DMS53 treated with DMSO at 0.1 percent for 48 hours (cell line): Measurements from ENCODE around the gene KLF7.

Source experiments
- DNase-seq: peaks from one replicate; lab custom pipeline; 2025; ENCODE audit not compliant: unreplicated experiment; lab: John Stamatoyannopoulos, UW

Gene KLF7

GRCh38 chr2:207035875-207036274, 129.9 kb downstream of the KLF7 start:
- DNase-seq, result no peak

GRCh38 chr2:207032490-207032889, 133.3 kb downstream of the KLF7 start:
- no peak for DNase-seq
